ENCODE data around the gene WDPCP.

GRCh38 chr2:63194175-63194574 is 394.1 kb downstream of the WDPCP start:
- TF ChIP-seq GATA2 (CRISPR knock-in tag; IDR thresholded peaks at IDR 0.05) (no peak), SMC3 (IDR thresholded peaks at IDR 0.05; ENCODE audit: low read depth, low read length) (no peak), JUND (IDR thresholded peaks at IDR 0.05) (no peak), CTCF (IDR thresholded peaks at IDR 0.05) (no peak), RCOR1 (IDR thresholded peaks at IDR 0.05; ENCODE audit: low read length) (no peak), YY1 (IDR thresholded peaks at IDR 0.05; ENCODE audit: low read depth) (no peak), ELF1 (IDR thresholded peaks at IDR 0.05) (no peak), POLR2AphosphoS5 (IDR thresholded peaks at IDR 0.05; ENCODE audit: low read depth, low read length) (no peak), ZBTB33 (IDR thresholded peaks at IDR 0.05; ENCODE audit: borderline replicate concordance, low read depth) (no peak)
